Natural killer cell (primary cell): Measurements from ENCODE around the gene NGFR. TPM values are rescaled to one million over a fixed set of nuclear protein-coding genes. Genes with fewer than 3 reads are reported as not detected.

ENCODE experiments used
- ATAC-seq, 3 donors: fragments of 150-1000 bp in 2 of 3; fragments of 200-7000 bp in 1 of 3; cut with Tn5 transposase; 1 replicate in 1 of 3; 2 replicates in 2 of 3; pipeline ENCODE4 v1.10.0; 2021; ENCODE audit warnings: mild to moderate bottlenecking in 2 of 3, moderate library complexity in 2 of 3
- DNase-seq, 2 donors: peaks; one replicate each; pipeline versions ENCODE4 v3.0.0 to v3.0.0-alpha.2; 2013 to 2021; ENCODE audit warnings: mixed read lengths in 1 of 2
- H3K27ac ChIP-seq: one replicate; pipeline ENCODE4 v1.5.1; 2013; ENCODE audit warnings: mild to moderate bottlenecking, low read length
- H3K27me3 ChIP-seq: one replicate; pipeline ENCODE4 v1.6.1; 2013; ENCODE audit warnings: low read length; ENCODE audit not compliant: control insufficient read depth, insufficient read depth
- H3K36me3 ChIP-seq: one replicate; pipeline ENCODE4 v1.6.1; 2013; ENCODE audit warnings: low read length; ENCODE audit not compliant: control insufficient read depth, insufficient read depth
- H3K4me1 ChIP-seq: one replicate; pipeline ENCODE4 v1.6.1; 2013; ENCODE audit warnings: low read length; ENCODE audit not compliant: control insufficient read depth, insufficient read depth
- H3K4me3 ChIP-seq: one replicate; pipeline ENCODE4 v1.5.1; 2013; ENCODE audit warnings: low read length
- H3K9me3 ChIP-seq: one replicate; pipeline ENCODE4 v1.6.1; 2013; ENCODE audit warnings: low read length; ENCODE audit not compliant: control insufficient read depth, insufficient read depth
- H3K27ac Mint-ChIP-seq, 2 donors: one replicate each; pipeline ENCODE4 v1.8.0; 2022; ENCODE audit warnings: mild to moderate bottlenecking in 2 of 2, mixed read lengths in 2 of 2, moderate library complexity in 1 of 2
- H3K27me3 Mint-ChIP-seq, 2 donors: one replicate each; pipeline ENCODE4 v1.8.0; 2022; ENCODE audit warnings: low read depth in 2 of 2, mixed read lengths in 2 of 2
- H3K36me3 Mint-ChIP-seq: one replicate; pipeline ENCODE4 v1.8.0; 2022; ENCODE audit warnings: mixed read lengths
- H3K4me1 Mint-ChIP-seq, 2 donors: one replicate each; pipeline ENCODE4 v1.8.0; 2022; ENCODE audit warnings: mixed read lengths in 2 of 2
- H3K4me3 Mint-ChIP-seq: one replicate; pipeline ENCODE4 v1.8.0; 2022; ENCODE audit warnings: mild to moderate bottlenecking, moderate library complexity, mixed read lengths
- H3K9me3 Mint-ChIP-seq, 2 donors: one replicate each; pipeline ENCODE4 v1.8.0; 2022; ENCODE audit warnings: mixed read lengths in 2 of 2
- CTCF ChIP-seq: fragments of 200-600 bp; IDR thresholded peaks from one replicate; pipeline ENCODE4 v1.8.0; 2022; ENCODE audit warnings: antibody characterized with exemption
- WGBS: methylation state at CpG from one replicate; pipeline ENCODE4 v1.1.7; 2013; ENCODE audit warnings: missing lambda C conversion rate; ENCODE audit not compliant: insufficient coverage; 5-methylcytosine and 5-hydroxymethylcytosine counted together
- intact Hi-C: fragments of 100-400 bp; cut with micrococcal nuclease; formaldehyde crosslinking; loops from one replicate; pipeline ENCODE4 v1.14.2; 2022
- total RNA-seq, 4 donors: library from RNA; stranded (reverse); fragments of 120-200 nt in 1 of 4; gene quantifications; one replicate each; pipeline versions ENCODE4 v1.2.3 to v1.2.4, GENCODE V29; 2013 to 2022

Gene NGFR
- total RNA-seq, 3 donors from 2014 or later (not counting 1 experiment from before 2014, with no cell fraction given): 0.91 to 1.8 (median 1.2) TPM

- Mint-ChIP-seq H3K36me3 (no peaks in the 10 kb centered on the region), H3K4me1 (no peaks in the 10 kb centered on the region), H3K27me3 (peaks cover 45 to 46% of the 10 kb centered on the region in 2 donors), H3K27ac (no peak overlapping the region), H3K4me3 (no peak overlapping the region), H3K9me3 (no peaks in the 10 kb centered on the region)
- DNase-seq (no peak), ATAC-seq (no peak)
- H3K4me3 ChIP-seq: no peak overlapping the region
- intact Hi-C loops: no loop called here
- 86% methylated on average over 8 of the region's 9 CpGs for WGBS
- H3K27me3 ChIP-seq: peaks cover 34% of the 10 kb centered on the region
- no peak overlapping the region for H3K27ac ChIP-seq
- no peaks in the 10 kb centered on the region for H3K36me3 ChIP-seq
- peaks cover 11% of the 10 kb centered on the region for H3K4me1 ChIP-seq
- TF ChIP-seq CTCF: no peak
- H3K9me3 ChIP-seq: no peaks in the 10 kb centered on the region
These were observed 21.0 kb upstream of the NGFR start for GRCh38 chr17:49473900-49474751.

GRCh38 chr17:49477709-49478108 lies 17.4 kb upstream of the NGFR start:
- Mint-ChIP-seq H3K9me3 (no peaks in the 10 kb centered on the region), H3K4me1 (no peaks in the 10 kb centered on the region), H3K4me3 (no peak overlapping the region), H3K27ac (no peak overlapping the region), H3K36me3 (no peaks in the 10 kb centered on the region), H3K27me3 (peaks cover 36 to 42% of the 10 kb centered on the region in 2 donors)
- peaks cover 3% of the 10 kb centered on the region for H3K27me3 ChIP-seq
- ATAC-seq (no peak), DNase-seq (no peak)
- intact Hi-C loops: no loop called here
- TF ChIP-seq CTCF: no peak
- no peaks in the 10 kb centered on the region for H3K36me3 ChIP-seq
- no peaks in the 10 kb centered on the region for H3K4me1 ChIP-seq
- no peaks in the 10 kb centered on the region for H3K9me3 ChIP-seq
- 77% methylated on average over 3 of the region's 3 CpGs for WGBS
- no peak overlapping the region for H3K27ac ChIP-seq
- H3K4me3 ChIP-seq: no peak overlapping the region

- no peak overlapping the region for H3K27ac Mint-ChIP-seq
- H3K36me3 Mint-ChIP-seq: no peaks in the 10 kb centered on the region
- H3K9me3 Mint-ChIP-seq: no peaks in the 10 kb centered on the region
- H3K4me1 Mint-ChIP-seq: no peaks in the 10 kb centered on the region
- intact Hi-C loops: no loop called here
- no peak overlapping the region for H3K4me3 Mint-ChIP-seq
- WGBS: 88% methylated on average over 5 of the region's 5 CpGs
- TF ChIP-seq CTCF: no peak
- Histone ChIP-seq H3K4me1 (no peaks in the 10 kb centered on the region), H3K36me3 (no peaks in the 10 kb centered on the region), H3K27me3 (peaks cover 8% of the 10 kb centered on the region), H3K4me3 (no peak overlapping the region), H3K27ac (no peak overlapping the region), H3K9me3 (no peaks in the 10 kb centered on the region)
- ATAC-seq (no peak), DNase-seq (no peak)
- peaks cover 56 to 64% of the 10 kb centered on the region in 2 donors for H3K27me3 Mint-ChIP-seq
These were observed 14.1 kb upstream of the NGFR start for GRCh38 chr17:49480836-49481615.
